ENCODE measurements around the gene CEP20.
"Not testable (repeated sequence)": the region's sequence is repeated elsewhere in the genome, so short reads cannot be mapped to it uniquely, and the experiment has no call there.

Gene CEP20, protein sequence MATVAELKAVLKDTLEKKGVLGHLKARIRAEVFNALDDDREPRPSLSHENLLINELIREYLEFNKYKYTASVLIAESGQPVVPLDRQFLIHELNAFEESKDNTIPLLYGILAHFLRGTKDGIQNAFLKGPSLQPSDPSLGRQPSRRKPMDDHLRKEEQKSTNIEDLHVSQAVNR

GRCh38 chr16:15888072-15888976 lies at the start of gene CEP20:
TSS of gene CEP20 (minus strand) at chr16:15888603. CDS start at chr16:15888585, 18 bp downstream.
- peak; percentile 99 for ATAC-seq
- peak; percentile 100 for DNase-seq

DNA sequence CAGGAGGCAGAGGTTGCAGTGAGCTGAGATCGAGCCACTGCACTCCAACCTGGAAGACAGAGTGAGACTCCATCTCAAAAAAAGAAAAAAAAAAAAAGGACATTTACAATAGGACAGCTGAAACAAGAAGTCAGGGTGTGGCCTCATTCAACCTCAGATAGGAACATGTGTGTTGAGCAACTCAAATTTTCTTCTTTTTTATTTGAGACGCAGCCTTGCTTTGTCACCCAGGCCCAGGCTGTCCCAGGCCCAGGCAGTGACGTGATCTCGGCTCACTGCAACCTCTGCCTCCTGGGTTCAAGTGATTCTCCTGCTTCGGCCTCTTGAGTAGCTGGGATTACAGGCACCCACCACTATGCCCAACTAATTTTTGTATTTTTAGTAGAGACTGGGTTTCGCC lies 48.4 kb upstream of the CEP20 start:
- DNase-seq, ATAC-seq: not testable (repeated sequence)

- no peak for ATAC-seq
These were observed 46.6 kb upstream of the CEP20 start for GRCh38 chr16:15934991-15935390.

DNA sequence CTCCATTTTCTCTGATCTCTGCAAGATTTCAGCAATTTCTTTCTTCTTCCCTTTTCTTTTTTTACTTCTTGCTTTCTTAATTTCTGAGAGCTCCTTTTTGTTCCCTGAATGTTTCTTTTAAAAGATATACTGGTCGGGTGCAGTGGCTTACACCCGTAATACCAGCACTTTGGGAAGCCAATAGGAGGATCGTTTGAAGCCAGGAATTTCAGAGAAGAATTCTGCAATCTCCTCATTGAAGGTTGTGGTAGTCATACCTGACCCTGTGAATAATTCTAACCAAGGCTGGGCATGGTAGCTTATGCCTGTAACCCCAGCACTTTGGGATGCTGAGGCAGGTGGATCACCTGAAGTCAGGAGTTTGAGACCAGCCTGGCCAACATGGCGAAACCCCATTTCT lies 45.4 kb upstream of the CEP20 start:
- ATAC-seq (no peak), DNase-seq (no peak)

More at GRCh38 chr16:15934991-15935390, 46.6 kb upstream of the CEP20 start:
- no peak for DNase-seq

GRCh38 chr16:15932939-15933338 lies 44.5 kb upstream of the CEP20 start:
- no peak for DNase-seq
- ATAC-seq: no peak

DNA sequence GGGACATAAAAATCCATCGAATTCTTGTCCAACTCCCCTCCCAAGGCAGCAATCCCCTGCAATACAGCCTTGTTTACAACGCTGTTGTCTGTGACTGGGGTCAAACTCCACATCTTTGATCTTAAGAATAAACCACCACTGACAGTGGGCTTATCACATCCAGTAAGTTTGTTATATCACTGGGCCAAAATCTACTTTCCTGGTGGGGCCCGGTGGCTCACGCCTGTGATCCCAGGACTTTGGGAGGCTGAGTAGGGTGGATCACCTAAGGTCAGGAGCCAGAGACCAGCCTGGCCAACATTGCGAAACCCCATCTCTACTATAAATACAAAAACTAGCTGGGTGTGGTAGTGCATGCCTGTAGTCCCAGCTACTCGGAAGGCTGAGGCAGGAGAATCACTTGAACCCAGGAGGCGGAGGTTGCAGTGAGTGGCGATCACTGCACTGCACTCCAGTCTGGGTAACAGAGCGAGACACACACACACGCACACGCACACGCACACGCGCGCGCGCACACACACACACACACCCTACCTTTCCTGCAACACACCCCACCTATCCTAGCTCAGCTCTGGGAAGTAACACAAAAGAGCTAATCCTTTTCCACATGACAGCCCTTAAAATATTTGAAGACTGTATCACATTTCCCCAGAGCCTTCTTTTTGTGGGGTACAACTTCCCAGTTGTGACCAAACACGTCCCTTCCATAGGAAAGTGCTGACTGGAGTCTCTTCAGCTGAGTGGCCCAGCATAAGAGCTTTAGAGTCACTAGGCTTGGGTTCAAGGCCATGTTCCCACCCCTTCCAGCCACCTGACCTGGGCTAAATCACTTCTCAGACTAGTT lies 40.1 kb upstream of the CEP20 start:
- ATAC-seq (no peak), DNase-seq (no peak)

DNA sequence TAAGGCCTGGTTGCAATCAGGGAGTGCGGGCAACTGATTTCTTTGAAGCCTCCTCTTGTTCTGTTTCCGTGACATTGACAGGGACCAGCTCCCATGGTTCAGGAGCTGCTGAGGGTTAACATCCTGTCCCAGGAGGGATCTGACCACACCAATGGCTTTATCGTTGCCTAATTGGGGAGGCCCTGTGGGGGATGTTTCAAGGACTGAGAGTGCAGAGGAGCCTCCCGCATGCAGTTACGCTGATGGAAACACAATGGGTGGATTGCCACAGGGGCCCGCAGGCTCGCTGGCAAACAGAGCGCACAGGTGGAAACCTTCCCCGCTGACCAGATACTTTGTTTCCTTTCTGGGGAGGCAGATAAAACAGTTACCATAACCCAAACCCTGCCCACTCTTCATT lies 37.2 kb upstream of the CEP20 start:
- no peak for ATAC-seq

DNA sequence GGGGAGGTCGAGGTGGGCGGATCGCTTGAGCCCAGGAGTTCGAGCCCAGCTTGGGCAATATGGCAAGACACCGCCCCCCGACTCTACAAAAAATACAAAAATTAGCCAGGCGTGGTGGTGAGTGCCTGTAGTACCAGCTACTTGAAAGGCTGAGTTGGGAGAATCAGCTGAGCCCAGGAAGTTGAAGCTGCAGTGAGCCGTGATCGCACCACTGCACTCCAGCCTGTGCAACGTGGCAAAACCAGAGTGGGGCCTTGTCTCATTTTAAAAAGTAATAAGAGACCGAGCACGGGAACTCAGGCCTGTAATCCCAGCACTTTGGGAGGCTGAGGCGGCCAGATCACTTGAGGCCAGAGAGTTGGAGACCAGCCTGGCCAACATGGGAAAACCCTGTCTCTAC lies 36.6 kb upstream of the CEP20 start:
- DNase-seq (no peak), ATAC-seq (no peak)

More for the DNA sequence above, 37.2 kb upstream of the CEP20 start:
- no peak for DNase-seq

DNA sequence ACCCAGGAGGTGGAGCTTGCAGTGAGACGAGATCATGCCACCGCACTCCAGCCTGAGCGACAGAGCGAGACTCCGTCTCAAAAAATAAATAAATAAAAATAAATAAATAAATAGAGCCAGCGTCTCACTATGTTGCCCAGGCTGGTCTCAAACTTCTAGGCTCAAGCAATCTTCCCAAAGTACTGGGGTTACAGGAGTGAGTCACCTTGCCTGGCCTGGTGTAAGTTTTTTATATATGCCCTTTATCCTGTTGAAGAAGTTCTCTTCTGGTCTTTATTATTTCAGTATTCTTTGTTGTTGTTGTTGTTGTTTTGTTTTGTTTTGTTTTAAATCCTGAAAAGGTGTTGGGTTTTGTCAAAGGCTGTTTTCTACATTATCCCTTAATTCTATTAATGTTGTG lies 30.9 kb upstream of the CEP20 start:
- ATAC-seq: no peak
- no peak for DNase-seq

- ATAC-seq, DNase-seq: not testable (repeated sequence)
These were observed 29.9 kb upstream of the CEP20 start for GRCh38 chr16:15918314-15918713.

GRCh38 chr16:15916323-15916722 lies 27.9 kb upstream of the CEP20 start:
- no peak for ATAC-seq
- DNase-seq: no peak

GRCh38 chr16:15915555-15916081 lies 27.2 kb upstream of the CEP20 start:
- ATAC-seq: no peak
- no peak for DNase-seq

- ATAC-seq (no peak), DNase-seq (no peak)
These were observed 24.8 kb upstream of the CEP20 start for GRCh38 chr16:15913046-15913698.

DNA sequence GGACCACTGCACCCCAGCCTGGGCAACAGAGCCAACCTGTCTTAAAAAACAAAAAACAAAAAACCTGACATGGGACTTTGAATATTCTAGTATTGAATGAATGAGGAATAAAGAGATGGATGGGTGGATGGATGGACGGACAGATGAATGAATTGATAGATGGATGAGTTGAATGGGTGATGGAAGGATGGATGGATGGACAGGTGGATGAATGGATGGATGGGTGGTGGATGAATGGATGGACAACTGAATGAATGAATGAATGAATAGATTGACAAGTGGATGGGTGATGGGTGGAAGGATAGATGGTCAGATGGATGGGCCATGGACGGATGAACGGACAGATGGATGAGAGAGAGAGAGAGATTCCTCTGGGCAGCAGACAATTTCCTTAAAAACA lies 22.8 kb upstream of the CEP20 start:
- DNase-seq (no peak), ATAC-seq (no peak)

- ATAC-seq: peak; percentile 99
- peak; percentile 52 for DNase-seq
These were observed 19.6 kb upstream of the CEP20 start for GRCh38 chr16:15907863-15908478.

- DNase-seq (no peak), ATAC-seq (no peak)
These were observed 18.0 kb upstream of the CEP20 start for GRCh38 chr16:15906439-15906838.

DNA sequence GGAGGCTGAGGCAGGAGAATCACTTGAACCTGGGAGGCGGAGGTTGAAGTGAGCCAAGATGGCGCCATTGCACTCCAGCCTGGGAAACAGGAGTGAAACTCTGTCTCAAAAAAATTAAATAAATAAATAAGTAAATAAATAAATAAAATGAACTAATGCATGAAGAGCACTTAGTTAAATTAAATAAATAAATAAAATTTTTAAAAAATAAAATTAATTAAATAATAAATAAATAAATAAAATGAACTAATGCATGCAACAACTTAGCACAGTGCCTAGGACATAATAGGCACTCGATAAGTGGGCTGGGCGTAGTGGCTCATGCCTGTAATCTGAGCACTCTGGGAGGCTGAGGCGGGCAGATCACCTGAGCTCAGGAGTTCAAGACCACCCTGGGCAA lies 15.6 kb upstream of the CEP20 start:
- no peak for DNase-seq
- ATAC-seq: no peak

- ATAC-seq (no peak), DNase-seq (no peak)
These were observed 12.6 kb upstream of the CEP20 start for GRCh38 chr16:15900901-15901500.

DNA sequence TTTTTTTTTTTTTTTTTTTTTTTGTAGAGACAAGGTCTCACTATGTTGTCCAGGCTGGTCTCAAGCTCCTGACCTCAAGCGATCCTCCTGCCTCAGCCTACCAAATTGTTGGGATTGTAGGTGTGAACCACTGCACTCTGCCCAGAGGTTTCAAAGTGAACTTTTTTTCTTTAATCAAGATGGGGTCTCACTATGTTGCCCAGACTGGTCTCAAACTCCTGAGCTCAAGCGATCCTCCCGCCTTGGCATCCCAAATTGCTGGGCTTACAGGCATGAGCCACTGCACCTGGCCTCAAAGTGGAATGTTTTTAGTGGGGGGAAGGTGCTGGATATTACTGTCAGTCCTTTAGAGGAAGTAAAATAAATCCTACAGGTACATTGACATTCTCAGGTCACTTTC lies 12.0 kb upstream of the CEP20 start:
- ATAC-seq: no peak
- DNase-seq: no peak

DNA sequence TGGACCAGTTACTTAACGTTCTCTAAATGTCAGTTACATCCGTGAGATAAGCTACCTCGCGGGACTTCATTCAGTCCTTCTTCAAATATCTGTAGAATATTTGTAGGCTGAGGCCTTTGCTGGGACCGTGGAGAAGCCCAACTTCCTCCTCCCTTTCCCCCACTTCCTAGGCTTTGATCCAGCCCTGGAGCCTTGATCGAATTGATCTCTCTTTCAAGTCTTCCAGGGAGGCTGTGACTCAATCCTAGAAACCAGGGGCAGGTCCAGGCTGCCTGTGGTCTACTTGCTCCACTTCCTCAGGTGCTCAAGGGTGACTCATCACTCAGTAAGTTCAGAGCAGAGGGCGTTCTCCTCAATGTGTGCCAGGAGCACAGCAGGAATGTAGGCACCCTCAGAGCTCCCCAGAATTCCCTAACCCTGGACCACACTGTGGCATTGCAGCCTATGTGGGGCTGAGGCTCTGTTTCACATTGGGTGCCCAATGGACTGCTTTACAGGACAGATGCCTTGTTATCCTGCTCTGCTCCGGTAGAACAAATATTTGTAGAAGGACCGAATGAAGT lies 11.2 kb upstream of the CEP20 start:
- ATAC-seq (peak; percentile 78), DNase-seq (peak; percentile 48)

GRCh38 chr16:15898654-15899053 lies 10.3 kb upstream of the CEP20 start:
- no peak for DNase-seq

More at GRCh38 chr16:15898654-15899053, 10.3 kb upstream of the CEP20 start:
- ATAC-seq: no peak
